H1 (cell line): ENCODE data around the gene ABHD15. TPM values are rescaled to one million over a fixed set of nuclear protein-coding genes. Genes with fewer than 3 reads are reported as not detected.

ENCODE experiments used
- ATF3 ChIP-seq: IDR thresholded peaks from 2 replicates; pipeline ENCODE4 v1.6.1; 2011; ENCODE audit warnings: low read depth, mild to moderate bottlenecking, low read length; ENCODE audit not compliant: insufficient read depth
- CHD2 ChIP-seq: IDR thresholded peaks from 2 replicates; pipeline ENCODE4 v1.6.1; 2012; ENCODE audit warnings: low read length, improper control_type of control experiment
- KDM4A ChIP-seq: IDR thresholded peaks from one replicate; pipeline ENCODE4 v1.7.1; 2012; ENCODE audit warnings: low read depth, mild to moderate bottlenecking, moderate library complexity, low read length, inconsistent platforms; ENCODE audit not compliant: severe bottlenecking
- polyA plus RNA-seq, 7 experiments: library from polyadenylated mRNA; depleted of rRNA in 3 of 7; stranded (reverse) in 5 of 7; unstranded in 2 of 7; fragments of >200 nt in 5 of 7; fragments of 200-250 nt in 2 of 7; gene quantifications; 1 replicate in 5 of 7; 2 replicates in 1 of 7; 4 replicates in 1 of 7; pipeline versions ENCODE4 v1.2.1 to v1.2.3, GENCODE V29; 2011 to 2013; ENCODE audit warnings: missing spikeins in 2 of 7, mixed read lengths in 2 of 7
- total RNA-seq: library from RNA; stranded (reverse); fragmentation: NEBNext Ultra II Directional; extraction: Animal tissue kit (Norgen Biotek cat#: 25700); gene quantifications from 2 replicates; pipeline ENCODE4 v1.2.1, GENCODE V29; 2021
- TF ChIP-seq, protein P1 (sequence below): fragments of 300-600 bp; sonication (generic); IDR thresholded peaks from 2 replicates; pipeline ENCODE4 v1.7.1; 2012; ENCODE audit warnings: low read length, moderate library complexity, mild to moderate bottlenecking, inconsistent platforms; ENCODE audit not compliant: insufficient replicate concordance

ABHD15 gene
- total and polyA plus RNA-seq, 2 of the 8 experiments (the other 6 are each of a cell fraction or from before 2014, with no cell fraction given), result 0.88 to 1.7 TPM

DNA sequence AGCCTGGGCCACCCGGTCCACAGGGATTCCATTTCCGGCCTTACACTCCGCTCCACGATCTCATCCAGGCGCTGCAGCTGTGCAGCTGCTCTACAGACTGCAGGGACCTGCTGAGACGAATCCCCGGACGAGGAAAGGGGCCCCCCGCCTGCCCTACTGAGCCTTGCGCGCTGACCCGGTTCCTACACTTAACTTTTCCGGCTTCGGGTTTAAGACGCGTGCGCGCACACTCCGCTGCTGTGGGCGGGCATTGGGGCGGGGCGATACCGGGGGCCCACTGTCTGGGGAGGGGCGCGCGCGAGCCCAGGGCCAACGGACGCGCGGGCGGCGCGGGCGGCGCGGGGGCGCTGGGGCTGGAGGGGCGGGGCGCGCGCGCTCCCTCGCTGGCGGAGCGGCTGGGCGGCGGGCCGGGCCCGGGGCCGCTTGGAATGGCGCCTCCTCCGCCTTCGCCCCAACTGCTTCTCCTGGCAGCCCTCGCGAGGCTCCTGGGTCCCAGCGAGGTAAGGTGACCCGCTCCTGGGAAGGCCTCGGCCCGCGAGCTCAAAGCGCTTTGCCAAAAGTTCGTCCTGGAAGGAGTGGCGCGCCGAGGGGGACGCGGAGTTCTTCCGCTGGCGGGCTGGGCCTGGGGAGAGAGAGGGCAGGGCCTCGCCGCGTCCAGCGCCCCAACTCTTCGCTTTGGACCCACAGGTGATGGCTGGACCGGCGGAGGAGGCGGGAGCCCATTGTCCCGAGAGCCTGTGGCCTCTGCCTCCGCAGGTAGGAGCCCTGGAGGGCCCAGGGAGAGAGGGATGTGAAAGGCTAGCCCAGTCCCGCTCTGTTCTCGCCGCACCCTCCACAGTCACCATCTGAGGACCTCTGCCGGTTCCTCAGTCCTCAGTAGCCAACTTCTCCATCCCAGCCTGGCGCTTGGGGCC is 1.8 kb upstream of the ABHD15 start, which contains the start of gene TP53I13 (continued):
- TF ChIP-seq, protein P1, sequence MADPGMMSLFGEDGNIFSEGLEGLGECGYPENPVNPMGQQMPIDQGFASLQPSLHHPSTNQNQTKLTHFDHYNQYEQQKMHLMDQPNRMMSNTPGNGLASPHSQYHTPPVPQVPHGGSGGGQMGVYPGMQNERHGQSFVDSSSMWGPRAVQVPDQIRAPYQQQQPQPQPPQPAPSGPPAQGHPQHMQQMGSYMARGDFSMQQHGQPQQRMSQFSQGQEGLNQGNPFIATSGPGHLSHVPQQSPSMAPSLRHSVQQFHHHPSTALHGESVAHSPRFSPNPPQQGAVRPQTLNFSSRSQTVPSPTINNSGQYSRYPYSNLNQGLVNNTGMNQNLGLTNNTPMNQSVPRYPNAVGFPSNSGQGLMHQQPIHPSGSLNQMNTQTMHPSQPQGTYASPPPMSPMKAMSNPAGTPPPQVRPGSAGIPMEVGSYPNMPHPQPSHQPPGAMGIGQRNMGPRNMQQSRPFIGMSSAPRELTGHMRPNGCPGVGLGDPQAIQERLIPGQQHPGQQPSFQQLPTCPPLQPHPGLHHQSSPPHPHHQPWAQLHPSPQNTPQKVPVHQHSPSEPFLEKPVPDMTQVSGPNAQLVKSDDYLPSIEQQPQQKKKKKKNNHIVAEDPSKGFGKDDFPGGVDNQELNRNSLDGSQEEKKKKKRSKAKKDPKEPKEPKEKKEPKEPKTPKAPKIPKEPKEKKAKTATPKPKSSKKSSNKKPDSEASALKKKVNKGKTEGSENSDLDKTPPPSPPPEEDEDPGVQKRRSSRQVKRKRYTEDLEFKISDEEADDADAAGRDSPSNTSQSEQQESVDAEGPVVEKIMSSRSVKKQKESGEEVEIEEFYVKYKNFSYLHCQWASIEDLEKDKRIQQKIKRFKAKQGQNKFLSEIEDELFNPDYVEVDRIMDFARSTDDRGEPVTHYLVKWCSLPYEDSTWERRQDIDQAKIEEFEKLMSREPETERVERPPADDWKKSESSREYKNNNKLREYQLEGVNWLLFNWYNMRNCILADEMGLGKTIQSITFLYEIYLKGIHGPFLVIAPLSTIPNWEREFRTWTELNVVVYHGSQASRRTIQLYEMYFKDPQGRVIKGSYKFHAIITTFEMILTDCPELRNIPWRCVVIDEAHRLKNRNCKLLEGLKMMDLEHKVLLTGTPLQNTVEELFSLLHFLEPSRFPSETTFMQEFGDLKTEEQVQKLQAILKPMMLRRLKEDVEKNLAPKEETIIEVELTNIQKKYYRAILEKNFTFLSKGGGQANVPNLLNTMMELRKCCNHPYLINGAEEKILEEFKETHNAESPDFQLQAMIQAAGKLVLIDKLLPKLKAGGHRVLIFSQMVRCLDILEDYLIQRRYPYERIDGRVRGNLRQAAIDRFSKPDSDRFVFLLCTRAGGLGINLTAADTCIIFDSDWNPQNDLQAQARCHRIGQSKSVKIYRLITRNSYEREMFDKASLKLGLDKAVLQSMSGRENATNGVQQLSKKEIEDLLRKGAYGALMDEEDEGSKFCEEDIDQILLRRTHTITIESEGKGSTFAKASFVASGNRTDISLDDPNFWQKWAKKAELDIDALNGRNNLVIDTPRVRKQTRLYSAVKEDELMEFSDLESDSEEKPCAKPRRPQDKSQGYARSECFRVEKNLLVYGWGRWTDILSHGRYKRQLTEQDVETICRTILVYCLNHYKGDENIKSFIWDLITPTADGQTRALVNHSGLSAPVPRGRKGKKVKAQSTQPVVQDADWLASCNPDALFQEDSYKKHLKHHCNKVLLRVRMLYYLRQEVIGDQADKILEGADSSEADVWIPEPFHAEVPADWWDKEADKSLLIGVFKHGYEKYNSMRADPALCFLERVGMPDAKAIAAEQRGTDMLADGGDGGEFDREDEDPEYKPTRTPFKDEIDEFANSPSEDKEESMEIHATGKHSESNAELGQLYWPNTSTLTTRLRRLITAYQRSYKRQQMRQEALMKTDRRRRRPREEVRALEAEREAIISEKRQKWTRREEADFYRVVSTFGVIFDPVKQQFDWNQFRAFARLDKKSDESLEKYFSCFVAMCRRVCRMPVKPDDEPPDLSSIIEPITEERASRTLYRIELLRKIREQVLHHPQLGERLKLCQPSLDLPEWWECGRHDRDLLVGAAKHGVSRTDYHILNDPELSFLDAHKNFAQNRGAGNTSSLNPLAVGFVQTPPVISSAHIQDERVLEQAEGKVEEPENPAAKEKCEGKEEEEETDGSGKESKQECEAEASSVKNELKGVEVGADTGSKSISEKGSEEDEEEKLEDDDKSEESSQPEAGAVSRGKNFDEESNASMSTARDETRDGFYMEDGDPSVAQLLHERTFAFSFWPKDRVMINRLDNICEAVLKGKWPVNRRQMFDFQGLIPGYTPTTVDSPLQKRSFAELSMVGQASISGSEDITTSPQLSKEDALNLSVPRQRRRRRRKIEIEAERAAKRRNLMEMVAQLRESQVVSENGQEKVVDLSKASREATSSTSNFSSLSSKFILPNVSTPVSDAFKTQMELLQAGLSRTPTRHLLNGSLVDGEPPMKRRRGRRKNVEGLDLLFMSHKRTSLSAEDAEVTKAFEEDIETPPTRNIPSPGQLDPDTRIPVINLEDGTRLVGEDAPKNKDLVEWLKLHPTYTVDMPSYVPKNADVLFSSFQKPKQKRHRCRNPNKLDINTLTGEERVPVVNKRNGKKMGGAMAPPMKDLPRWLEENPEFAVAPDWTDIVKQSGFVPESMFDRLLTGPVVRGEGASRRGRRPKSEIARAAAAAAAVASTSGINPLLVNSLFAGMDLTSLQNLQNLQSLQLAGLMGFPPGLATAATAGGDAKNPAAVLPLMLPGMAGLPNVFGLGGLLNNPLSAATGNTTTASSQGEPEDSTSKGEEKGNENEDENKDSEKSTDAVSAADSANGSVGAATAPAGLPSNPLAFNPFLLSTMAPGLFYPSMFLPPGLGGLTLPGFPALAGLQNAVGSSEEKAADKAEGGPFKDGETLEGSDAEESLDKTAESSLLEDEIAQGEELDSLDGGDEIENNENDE, result no peak
- 0 out of 2 replicates have a peak, but pooled peaks have one; percentile 60 for TF ChIP-seq CHD2
- no peak for TF ChIP-seq ATF3
- peak; percentile 97 for TF ChIP-seq KDM4A
